BJ (cell line): ENCODE measurements around the gene PRR22. TPM values are rescaled to one million over a fixed set of nuclear protein-coding genes. Genes with fewer than 3 reads are reported as not detected.

Experiments
- CTCF ChIA-PET: fragments of 350-600 bp; formaldehyde crosslinking; extraction: SDS; loops from one replicate; lab custom pipeline; 2021; ENCODE audit warnings: antibody characterized with exemption, inconsistent platforms; lab: Yijun Ruan, JAX
- POLR2A ChIA-PET: fragments of 300-600 bp; sonication (Branson Sonifier 250); formaldehyde crosslinking; extraction: SDS; loops from one replicate; lab custom pipeline; 2021; ENCODE audit warnings: antibody characterized with exemption; lab: Charles Lee
- DNase-seq: peaks from one replicate; pipeline ENCODE4 v3.0.0-alpha.2; 2011; ENCODE audit warnings: low read depth
- H3K27me3 ChIP-seq: 2 replicates; pipeline ENCODE4 v1.6.0; 2011; ENCODE audit warnings: low read length; ENCODE audit not compliant: control insufficient read depth, insufficient read depth
- H3K36me3 ChIP-seq: 2 replicates; pipeline ENCODE4 v1.5.1; 2011; ENCODE audit warnings: low read length; ENCODE audit not compliant: control insufficient read depth, insufficient read depth
- H3K4me3 ChIP-seq: 2 replicates; pipeline ENCODE4 v1.5.1; 2011; ENCODE audit warnings: low read depth, mild to moderate bottlenecking, control low read depth, low read length
- polyA plus RNA-seq: library from polyadenylated mRNA; depleted of rRNA; stranded (reverse); fragments of >200 nt; gene quantifications from 2 replicates; pipeline ENCODE4 v1.2.3, GENCODE V29; 2011
- TF ChIP-seq, protein P1 (sequence below): IDR thresholded peaks from 2 replicates; pipeline ENCODE4 v1.5.1; 2011; ENCODE audit warnings: low read depth, mild to moderate bottlenecking, control low read depth, inconsistent platforms, low read length, moderate library complexity; ENCODE audit not compliant: insufficient read depth

The PRR22 gene
- polyA plus RNA-seq, 1 experiment, result 0.53 TPM

- no peak for DNase-seq
- H3K4me3 ChIP-seq, result no peak overlapping the region
- H3K27me3 ChIP-seq, result peaks cover 9% of the 10 kb centered on the region
- H3K36me3 ChIP-seq, result no peaks in the 10 kb centered on the region
- POLR2A ChIA-PET, result no interaction called here
- TF ChIP-seq, protein P1, sequence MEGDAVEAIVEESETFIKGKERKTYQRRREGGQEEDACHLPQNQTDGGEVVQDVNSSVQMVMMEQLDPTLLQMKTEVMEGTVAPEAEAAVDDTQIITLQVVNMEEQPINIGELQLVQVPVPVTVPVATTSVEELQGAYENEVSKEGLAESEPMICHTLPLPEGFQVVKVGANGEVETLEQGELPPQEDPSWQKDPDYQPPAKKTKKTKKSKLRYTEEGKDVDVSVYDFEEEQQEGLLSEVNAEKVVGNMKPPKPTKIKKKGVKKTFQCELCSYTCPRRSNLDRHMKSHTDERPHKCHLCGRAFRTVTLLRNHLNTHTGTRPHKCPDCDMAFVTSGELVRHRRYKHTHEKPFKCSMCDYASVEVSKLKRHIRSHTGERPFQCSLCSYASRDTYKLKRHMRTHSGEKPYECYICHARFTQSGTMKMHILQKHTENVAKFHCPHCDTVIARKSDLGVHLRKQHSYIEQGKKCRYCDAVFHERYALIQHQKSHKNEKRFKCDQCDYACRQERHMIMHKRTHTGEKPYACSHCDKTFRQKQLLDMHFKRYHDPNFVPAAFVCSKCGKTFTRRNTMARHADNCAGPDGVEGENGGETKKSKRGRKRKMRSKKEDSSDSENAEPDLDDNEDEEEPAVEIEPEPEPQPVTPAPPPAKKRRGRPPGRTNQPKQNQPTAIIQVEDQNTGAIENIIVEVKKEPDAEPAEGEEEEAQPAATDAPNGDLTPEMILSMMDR, result no peak
- CTCF ChIA-PET, result interaction anchor here (0.7 to 1.3 kb wide), 4 partner anchors 22 to 187 kb away, joined by 3 to 6 read pairs (median 4); no protein-coding TSS in a partner anchor
These were observed 22.4 kb upstream of the PRR22 start for GRCh38 chr19:5806905-5807304.

DNA sequence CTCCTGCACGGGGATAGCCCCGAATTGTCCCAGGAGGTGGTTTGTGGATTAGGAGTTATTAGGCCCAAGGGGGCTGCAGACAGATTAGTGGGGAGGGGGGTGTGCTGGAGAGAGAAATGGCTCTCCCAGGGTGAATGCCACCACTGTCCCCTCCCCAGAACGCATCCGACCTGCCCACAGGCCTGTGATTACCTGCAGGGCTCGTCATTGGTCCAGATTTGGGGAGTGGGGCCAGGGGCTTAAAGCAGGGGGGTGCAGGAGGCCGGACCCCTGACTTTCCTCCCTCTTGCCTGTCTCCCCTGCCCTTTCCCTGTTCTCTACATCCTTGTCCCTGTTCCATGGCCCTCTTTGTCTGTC, 21.6 kb upstream of the PRR22 start:
- Histone ChIP-seq H3K27me3 (peaks cover 9% of the 10 kb centered on the region), H3K4me3 (no peak overlapping the region), H3K36me3 (no peaks in the 10 kb centered on the region)
- TF ChIP-seq, protein P1, result no peak
- ChIA-PET POLR2A (no interaction called here), CTCF (interaction anchor here (1.1 to 1.3 kb wide), 2 partner anchors 22 to 87 kb away, joined by 4 to 6 read pairs; no protein-coding TSS in a partner anchor)
- no peak for DNase-seq

DNA sequence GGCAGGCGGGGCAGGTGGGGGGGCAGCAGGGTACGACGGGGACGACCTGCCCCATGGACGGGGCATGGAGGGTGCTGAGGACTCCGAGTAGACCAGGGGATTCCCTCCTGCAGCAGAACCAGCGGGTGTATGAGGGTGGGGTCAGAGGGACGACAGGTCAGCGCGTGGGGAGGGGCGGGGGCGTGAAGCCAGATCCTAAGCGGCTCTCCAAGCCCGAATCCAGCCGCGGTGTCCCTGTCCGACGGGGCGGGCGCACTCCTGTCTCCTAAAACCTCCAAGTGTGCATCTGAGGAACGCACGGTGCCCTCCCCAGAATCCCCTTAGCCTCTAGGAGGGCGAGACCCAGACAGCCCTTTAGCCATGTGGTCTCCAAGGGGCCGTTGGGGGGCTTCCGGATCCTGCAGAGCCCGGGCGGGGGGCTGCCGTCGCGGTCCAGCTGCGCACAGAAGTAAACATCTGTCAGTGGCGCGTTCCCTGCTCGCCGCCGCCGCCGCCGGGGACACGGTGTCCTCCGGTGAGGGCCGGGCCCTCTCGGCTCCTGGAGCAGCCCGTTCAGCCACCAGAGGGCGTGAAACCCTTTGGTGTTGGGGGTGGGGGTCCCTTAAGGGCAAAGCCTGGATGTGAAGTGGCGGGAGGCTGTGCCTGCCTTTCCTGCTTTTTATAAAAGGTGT, 21.1 kb upstream of the PRR22 start:
- no peak for DNase-seq
- no peak overlapping the region; the same call in 1 of the 2 replicates for H3K4me3 ChIP-seq
- CTCF ChIA-PET, result interaction anchor here (1.3 kb wide), 1 partner anchor 88 kb away, joined by 6 read pairs; no protein-coding TSS in a partner anchor
- TF ChIP-seq, protein P1, result peak; percentile 86
- no peaks in the 10 kb centered on the region for H3K36me3 ChIP-seq
- POLR2A ChIA-PET, result no interaction called here
- peaks cover 9% of the 10 kb centered on the region for H3K27me3 ChIP-seq

GRCh38 chr19:5804516-5805461, 20.2 kb upstream of the PRR22 start, which contains the start of gene NRTN:
Gene NRTN, plus strand, starts transcription at chr19:5805067. Its CDS starts 19,099 bp downstream, at chr19:5824166.
- DNase-seq, result no peak
- Histone ChIP-seq H3K36me3 (no peaks in the 10 kb centered on the region), H3K4me3 (no peak within 1 kb of the TSS; the same call in none of the 2 replicates), H3K27me3 (peaks cover 9% of the 10 kb centered on the region)
- ChIA-PET CTCF (interaction anchor here (0.6 to 2.8 kb wide), 41 partner anchors 8 to 317 kb away, joined by 3 to 80 read pairs (median 6); partner anchors contain the start of genes DUS3L, FUT3, NDUFA11 and RANBP3), POLR2A (no interaction called here)
- TF ChIP-seq, protein P1, result no peak
